GM18907 (cell line): ENCODE data around the gene KRTAP13-2.

Experiments used
- ATAC-seq: cut with Tn5 transposase; IDR thresholded peaks from one replicate; pipeline ENCODE4 v1.9.1; 2021; ENCODE audit warnings: mild to moderate bottlenecking, moderate library complexity; ENCODE audit not compliant: unreplicated experiment

Gene KRTAP13-2

DNA sequence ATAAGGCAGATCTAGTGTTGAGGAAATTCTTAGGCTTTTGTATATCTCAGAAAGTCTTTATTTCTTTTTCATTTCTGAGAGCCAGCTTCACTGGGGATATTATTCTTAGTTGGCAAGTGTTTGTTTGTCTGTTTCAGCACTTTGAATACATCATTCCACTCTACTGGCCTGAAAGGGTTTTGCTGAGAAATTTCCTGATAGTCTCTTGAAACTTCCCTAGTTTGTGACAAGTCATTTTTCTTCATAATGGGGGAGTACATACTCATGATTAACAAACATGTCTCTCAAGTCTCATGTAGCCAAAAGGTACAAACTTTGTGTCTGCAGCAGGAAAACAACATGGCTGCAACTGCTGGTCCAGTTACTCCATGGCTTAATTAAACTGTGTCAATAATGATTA lies 45.7 kb downstream of the KRTAP13-2 start:
- ATAC-seq, result no peak
